SK-MEL-5 (cell line): ENCODE results near the gene ARAP3. TPM values are rescaled to one million over a fixed set of nuclear protein-coding genes. Genes with fewer than 3 reads are reported as not detected.
A peak's percentile ranks its signal among the peaks of the same experiment; 100 is the strongest.

ENCODE experiments used
- DNase-seq: peaks from one replicate; pipeline ENCODE4 v3.0.0-alpha.2; 2016; ENCODE audit warnings: low read depth, low spot score
- in situ Hi-C: cut with HindIII; loops from 2 replicates; pipeline ENCODE4 v1.10.0; 2016; ENCODE audit warnings: low sequenced_read_pairs, high pct_unique_total_duplicates, low pct_unique_long_range_greater_than_20kb
- total RNA-seq: library from RNA; depleted of rRNA; stranded (reverse); fragments of >200 nt; shearing (Covaris generic); gene quantifications from 2 replicates; pipeline ENCODE4 v1.2.3, GENCODE V29; 2014

ARAP3 gene
- total RNA-seq, 1 experiment from 2014 or later, result 0.48 TPM

DNA sequence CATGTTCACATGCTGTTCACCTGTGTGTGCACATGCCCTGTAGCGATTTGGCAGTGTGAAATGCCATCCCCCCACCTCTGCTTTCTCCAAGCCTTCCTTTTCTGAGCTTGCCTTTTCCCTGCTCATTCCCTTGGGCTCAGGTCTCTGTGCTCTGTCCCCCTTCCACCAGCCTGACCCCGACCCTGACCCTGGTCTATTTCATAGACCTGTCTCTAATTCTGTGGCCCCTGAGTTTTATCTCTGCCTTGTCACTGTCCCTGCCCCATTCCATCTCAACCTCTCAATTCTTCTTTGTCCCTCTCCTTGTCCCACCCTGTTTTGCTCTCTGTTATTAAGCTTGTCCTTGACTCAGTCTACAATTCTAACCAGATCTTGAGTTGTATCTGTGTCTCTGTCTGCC is 735 bp downstream of the ARAP3 start:
- no peak for DNase-seq
- in situ Hi-C loops, result no loop called here

DNA sequence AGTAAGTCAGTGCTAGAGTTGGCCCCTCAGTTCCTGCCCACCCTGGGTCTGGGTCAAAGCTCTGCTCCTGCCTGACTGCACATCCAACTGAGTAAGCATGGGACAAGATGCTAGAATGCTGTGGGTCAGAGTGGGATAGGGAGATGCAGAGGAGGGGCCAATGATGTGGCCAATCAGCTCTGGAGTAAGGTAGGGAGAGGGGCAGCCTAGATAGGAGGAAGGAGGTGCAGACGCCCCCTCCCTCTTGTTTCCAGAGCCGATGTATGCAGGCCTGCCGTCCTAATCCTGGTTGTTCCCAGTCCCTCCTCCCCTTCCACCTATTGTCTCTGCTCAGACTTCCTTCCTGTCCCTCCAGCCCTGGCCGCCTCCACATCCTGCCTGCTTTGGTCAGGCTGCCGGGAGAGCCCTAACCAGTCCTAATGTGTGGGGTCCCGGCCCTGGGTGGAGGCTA is 1.3 kb downstream of the ARAP3 start:
- no peak for DNase-seq
- in situ Hi-C loops, result no loop called here

DNA sequence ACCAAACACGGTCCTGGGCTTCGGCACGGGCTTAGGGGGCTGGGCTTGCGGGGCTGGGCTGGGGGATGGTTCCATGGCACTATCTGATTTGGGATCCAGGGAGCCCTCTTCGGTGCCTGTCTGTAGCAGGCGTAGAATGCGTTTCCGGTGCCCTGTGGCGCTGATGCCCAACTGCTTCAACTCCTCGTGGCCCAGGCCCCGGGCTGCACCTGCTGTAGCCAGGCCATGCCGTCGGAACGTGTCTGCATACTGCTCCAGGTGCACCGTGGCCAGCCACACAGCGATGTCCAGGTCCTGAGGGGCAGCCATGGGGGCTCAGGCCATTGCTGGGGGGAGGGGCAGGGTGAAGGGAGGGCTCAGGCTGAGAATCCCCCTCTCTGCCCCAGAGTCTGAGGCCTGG is 1.9 kb downstream of the ARAP3 start:
- in situ Hi-C loops, result no loop called here
- DNase-seq, result no peak

DNA sequence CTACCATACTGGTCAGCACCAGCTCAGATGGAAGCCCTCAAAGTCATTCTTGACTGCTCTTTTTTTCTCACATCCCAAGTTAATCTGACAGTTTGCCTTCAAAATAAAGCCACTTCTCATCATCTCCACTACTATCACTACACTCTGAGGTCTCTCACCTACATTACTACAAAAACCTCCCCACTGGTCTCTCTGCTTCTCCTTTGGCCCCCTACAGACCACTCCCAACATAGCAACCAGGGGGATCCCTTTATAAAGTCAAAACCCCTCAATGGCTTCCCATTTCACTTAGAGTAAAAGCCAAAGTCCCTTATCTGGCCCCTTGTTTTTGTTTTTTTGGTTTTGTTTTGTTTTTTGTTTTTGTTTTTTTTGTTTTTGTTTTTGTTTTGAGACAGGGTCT is 4.6 kb downstream of the ARAP3 start:
- peak; percentile 47 for DNase-seq
- in situ Hi-C loops, result no loop called here

DNA sequence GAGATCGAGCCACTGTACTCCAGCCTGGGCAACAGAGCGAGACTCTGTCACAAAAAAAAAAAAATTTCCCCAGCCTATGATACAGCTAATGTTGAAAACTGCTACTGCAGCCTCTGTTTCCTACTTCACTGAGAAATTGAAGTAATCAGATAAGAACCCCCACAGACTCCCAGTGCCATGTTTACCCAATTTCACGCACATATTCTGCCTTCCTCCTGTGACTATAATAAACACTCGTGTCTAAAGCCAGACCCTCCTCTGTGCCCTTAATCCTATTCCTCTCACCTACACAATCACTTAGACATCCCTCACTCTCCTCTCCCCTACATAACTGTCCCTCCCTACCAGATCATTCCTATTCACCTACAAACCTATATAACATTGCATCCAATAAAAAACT is 6.4 kb downstream of the ARAP3 start:
- in situ Hi-C loops, result no loop called here

DNA sequence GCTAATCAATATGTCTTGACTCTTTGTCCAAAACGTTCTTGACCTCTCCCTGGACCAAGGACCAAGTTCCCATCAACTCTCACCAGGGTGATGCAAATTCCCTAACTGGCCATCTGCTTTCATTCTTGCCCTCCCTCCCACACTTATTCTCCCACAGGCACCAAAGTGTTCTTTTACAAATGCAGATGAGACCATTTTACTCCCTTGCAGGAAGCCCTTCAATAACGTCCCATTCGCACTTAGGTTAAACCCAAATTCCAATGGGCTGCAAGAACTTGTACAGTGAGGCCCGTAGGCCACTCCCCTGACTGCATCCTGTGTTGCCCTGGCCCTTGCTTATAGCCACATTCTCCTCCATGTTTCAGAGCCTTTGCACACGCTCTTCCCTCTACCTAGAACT is 7.3 kb downstream of the ARAP3 start:
- in situ Hi-C loops, result no loop called here
- no peak for DNase-seq

More for the DNA sequence above, 6.4 kb downstream of the ARAP3 start:
- no peak for DNase-seq

DNA sequence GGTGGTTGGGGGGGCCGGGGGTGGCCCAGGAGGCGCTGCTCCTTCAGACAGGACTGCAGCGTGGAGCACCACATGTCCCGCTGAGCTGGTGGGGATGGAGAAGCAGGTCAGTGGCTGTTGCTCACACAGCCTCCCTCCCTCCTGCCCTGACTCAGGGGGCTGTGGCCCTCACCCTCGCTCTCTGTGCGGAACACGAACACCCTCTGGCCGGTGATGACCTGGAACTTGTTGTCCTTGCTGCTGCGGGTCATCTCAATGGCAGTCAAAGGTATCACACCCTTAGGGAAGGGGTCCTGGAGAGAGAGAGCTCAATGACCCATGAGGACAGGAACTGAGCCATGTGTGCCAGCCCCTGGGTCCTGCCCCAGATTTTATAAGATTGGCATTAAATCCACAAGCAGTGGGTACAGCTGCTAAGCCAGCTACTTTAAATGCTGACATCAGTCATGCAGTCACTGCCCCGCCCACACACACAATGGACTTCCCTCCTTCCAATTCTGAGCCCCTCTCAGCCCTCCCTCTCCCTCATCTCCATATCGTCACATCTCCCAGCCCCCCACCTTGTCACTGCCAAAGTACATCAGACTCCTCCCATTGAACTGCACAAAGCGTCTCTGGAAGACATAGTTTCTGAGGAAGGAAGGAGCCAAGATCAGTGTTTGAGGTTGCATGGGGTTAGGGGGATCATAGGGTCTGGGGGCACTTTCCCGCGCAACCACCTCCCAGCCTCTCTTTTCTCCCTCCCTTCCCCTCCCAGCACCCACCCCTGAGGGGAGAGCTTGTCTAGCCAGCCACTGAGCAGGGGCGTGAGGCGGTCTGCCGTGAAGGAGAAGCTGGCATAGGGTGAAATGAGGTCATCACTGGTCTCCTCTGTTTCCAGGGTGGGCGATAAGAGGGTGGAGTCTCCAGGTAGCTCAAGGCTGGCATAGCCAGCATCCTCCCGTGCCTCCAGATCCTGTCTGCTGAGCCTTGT is 8.9 kb downstream of the ARAP3 start:
- in situ Hi-C loops, result no loop called here

DNA sequence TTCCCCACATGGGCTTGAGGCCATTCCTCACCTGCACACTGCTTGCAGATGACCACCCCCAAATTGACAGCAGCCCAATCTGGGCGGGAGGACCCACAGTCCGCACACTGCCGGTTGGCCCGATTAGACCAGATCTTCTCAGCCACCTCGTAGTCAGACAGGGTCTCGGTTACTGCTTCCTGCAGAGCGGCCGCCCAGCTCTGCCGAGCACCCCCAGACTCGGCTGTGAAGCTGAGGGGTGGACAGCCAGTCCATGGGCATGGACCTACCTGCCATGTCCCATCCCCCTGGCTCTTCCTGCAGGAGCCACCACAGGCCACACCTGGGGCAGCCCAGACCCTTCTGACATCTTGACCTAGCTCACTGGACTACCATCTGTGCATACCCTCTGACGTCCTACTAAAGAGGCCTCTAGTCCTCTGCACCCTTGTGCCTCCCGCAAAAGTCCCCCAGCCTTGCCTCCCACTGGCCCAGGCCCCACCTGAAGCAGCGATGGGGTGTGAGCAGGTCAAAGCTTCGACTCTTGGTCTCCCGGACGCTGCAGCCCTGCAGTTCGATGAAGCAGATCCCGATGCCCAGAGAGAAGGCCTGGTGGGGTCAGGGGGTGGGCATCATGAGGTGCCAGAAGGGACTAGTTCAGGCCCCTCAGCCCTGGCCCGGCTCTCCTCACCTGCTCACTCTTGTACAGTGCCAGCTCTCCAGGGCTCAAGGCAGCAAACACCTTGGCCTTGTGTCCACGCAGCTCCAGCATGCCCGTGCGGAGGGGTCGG is 9.8 kb downstream of the ARAP3 start:
- in situ Hi-C loops, result no loop called here
- no peak for DNase-seq

More for the DNA sequence above, 8.9 kb downstream of the ARAP3 start:
- no peak for DNase-seq

DNA sequence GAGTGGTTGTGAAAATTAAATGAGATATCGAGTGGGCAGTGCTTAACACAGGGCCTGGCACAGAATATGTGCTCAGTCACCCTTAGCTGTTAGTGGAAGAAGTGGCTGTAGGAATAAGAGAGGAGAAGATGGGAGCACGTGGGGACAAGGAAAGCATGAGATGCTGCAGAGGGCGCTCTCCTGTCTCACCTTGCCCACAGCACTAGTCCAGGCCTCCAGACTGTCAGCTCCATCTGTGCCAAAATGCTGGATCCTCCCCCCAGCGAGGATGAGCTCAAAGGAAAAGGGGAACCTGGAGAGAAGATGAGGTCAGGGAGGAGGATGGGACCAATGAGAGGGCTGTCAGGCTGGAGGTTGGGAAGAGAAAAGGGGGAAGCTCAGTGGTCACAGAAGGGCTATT is 12.5 kb downstream of the ARAP3 start:
- in situ Hi-C loops, result no loop called here

DNA sequence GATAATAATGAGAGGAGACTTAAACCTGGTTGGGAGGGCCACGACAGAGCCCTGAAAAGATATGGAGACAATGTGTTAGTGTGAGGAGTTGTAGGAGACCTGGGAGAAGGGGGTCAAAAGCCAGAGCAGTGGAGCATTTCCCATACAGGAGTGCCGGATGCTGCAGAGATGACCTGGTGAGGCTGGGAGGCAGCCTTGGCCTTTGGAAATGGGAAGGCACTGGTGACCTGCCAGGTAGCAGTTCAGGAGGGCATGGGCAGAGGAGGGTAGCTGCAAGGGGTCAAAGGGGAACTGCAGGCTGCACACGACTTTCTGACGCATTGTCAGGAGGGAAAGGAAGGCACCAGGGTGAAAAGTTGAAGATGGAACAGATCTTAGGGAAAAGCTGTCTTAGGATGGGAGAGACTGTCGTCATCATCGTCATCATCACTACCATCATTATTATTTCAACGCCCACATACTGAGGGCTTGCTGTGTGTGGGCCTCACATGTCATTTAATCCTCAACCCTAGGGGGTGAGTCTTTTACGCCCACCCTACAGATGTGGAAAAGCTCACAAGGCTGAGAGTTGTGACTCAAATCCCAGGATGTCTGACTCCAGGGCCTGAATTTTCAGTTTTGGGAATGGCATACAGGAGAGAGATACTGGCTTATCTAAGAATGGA is 13.3 kb downstream of the ARAP3 start:
- no peak for DNase-seq
- in situ Hi-C loops, result no loop called here

More for the DNA sequence above, 12.5 kb downstream of the ARAP3 start:
- peak; percentile 35 for DNase-seq

DNA sequence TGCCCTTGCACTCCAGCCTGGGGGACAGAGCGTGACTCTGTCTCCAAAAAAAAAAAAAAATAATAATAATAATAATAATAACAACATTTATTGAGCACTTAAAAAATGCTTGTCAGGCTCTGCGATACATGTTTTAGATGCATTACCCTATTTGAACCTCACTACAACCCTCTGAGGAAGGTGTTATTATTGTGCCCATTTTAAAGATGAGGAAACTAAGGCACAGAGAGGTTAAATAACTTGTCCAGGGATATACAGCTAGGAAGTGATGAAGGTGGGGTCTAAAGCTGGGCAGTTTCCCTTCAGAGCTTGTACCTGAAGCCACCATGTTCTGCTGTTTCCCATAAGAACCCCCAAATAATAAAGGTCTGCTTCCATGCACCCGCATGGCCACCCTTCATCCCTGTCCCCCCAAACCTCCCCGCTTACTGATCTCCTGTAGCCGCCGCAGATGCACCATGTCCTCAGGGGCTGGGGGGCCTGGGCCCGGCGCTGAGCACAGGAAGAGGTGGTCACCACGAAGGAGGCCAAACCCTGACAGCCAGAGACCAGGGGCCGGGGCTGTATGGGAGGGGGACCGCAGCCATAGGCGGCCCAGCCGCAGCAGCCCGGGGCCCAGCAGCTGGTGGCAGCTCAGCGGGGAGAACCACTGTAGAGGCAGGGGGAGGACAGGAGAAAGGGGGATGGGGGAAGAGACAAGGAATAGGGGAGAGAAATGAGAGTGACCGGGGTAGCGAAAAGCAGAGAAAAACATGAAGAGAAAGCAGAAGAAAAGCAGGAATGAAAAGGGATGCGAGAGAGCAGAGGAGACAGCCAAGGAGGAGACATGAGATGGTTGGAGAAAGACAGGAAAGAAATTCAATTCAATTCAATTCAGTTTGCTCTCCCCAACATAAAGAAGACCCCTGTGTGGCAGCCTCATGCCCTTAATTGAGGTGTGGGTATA is 15.8 kb downstream of the ARAP3 start:
- DNase-seq, result no peak
- in situ Hi-C loops, result no loop called here

DNA sequence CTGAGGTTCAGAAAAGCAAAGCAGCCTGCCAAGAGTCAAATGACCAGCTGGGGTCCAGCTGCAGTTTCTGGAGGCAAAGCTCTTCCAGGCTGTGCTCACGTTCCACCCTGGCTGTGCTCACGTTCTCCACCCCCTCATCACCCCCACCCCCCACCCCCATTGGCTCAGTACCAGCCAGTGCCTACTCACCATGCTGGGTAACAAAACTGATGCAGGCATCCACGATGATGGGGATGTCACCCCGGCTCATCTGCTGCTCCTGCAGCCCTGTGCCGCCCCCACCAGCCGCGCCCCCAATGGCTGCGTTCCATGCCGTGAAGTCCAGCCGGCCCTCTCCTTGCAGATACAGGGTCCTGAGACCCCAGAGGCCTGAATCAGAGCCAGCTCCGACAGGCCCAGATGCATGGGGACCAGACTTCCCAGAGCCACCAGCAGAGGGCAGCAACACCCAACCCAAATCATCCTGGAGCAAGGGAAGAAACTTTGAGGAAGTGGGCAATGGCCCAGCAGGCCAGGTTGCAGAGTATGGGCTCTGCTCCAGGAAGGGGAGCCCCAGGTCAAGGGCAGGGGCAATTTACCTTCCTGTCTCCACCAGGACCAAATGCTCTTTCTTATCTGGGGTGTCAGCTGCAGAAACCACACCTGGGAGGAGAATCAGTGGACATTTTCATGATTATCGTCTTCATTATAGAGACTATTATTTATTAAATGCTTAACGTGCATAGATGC is 17.1 kb downstream of the ARAP3 start:
- in situ Hi-C loops, result no loop called here

DNA sequence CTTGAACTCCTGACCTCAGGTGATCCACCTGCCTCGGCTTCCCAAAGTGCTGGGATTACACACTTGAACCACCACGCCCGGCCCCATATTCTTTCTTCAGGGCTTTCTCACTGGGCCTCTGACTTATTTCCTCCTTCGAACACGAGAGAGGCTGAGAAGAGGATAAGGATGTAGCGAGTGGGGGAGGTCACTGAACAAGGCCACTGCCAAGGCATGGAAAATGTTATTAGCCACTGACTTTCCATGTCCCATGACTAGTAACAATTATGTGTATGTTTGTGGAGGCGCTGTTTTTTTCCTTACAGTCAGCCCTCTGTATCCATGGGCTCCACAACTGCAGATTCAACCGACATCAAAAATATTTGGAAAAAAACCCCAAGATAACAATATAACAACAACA is 18.5 kb downstream of the ARAP3 start:
- DNase-seq, result peak; percentile 27
- in situ Hi-C loops, result no loop called here

More for the DNA sequence above, 17.1 kb downstream of the ARAP3 start:
- DNase-seq, result peak; percentile 82

DNA sequence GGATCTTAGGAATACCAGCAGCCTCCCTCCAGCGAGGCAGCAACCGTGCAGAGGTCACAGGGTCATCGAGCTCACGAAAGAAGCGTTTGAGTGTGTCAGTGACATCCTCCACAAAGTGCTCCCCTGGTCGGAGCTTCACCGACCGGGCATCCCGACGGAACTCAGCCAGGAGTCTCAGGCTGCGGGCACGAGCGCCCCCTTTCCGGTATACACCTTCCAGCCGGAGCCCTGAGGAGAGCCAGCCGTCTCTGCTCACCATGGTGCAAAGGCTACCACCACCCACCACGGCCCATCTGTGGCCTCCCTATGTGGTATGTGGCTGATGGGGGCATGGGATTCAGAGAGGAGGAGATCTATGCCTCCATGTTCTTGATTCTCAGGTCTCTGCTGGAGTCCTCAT is 20.0 kb downstream of the ARAP3 start:
- in situ Hi-C loops, result no loop called here
- DNase-seq, result no peak

DNA sequence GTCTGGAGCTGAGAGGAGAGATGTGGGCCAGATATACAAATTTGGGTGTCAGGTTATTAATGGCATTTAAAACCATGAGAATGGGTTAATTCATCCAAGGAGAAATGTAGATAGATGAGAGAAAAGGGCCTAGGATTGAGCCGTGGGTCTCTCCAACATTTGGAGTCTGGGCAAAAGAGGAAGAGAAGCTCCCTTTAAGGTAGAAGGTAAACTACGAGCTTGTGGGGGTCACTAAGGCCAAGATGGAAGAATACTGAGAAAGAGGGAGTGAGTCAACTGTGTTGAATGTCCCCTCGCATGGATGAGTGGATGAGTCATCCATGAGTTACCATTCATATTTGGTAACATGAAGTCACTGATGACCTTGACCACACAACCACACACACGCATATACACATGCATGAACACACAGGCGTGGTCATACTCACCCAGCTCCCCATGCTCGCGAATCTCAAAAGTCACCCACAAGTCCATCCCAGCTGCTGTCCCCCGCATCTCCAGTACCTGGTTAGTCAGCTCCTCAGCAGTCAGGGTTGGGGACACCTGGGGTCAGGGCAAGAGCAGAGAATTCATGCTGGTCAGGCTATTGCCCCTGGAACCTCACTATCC is 24.0 kb downstream of the ARAP3 start:
- DNase-seq, result no peak

DNA sequence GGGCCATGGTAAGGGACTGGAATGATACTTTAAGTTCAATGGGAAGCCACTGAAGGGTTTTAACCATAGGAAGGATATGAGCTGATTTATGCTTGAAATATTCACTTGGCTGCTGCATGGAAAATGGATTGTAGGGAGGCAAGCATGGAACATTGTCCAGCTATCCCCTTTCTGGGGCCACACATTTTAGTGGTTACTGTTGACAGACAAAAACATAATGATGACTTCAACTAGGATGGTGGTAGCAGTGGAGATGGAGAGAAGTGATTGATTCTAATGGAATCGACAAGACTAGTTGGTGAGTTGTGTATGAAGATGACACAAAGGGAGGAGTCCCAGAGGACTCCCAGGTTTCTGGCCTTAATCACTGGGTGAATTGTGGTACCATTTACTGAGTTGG is 24.6 kb downstream of the ARAP3 start:
- DNase-seq, result no peak
- in situ Hi-C loops, result no loop called here

More for the DNA sequence above, 24.0 kb downstream of the ARAP3 start:
- in situ Hi-C loops, result no loop called here
